Tibial artery (tissue), 4 donors: Measurements from ENCODE around the gene PEX12.
"Not testable (repeated sequence)": the region's sequence is repeated elsewhere in the genome, so short reads cannot be mapped to it uniquely, and the experiment has no call there.

Source experiments
- DNase-seq, 2 donors: peaks; one replicate each; pipeline ENCODE4 v3.0.0-alpha.2; 2019
- H3K27ac ChIP-seq, 2 donors: fragments of 200-600 bp; sonication (generic) in 1 of 2; 1 replicate in 1 of 2; 2 replicates in 1 of 2; pipeline ENCODE4 v1.5.1; 2018 to 2019; ENCODE audit warnings: mild to moderate bottlenecking in 1 of 2
- H3K27me3 ChIP-seq, 2 donors: fragments of 200-600 bp; sonication (generic) in 1 of 2; one replicate each; pipeline versions ENCODE4 v1.5.1 to v1.6.0; 2016 to 2019
- H3K36me3 ChIP-seq, 3 donors: fragments of 200-600 bp; sonication (generic) in 2 of 3; one replicate each; pipeline ENCODE4 v1.5.1; 2016 to 2019; ENCODE audit warnings: mild to moderate bottlenecking in 2 of 3
- H3K4me1 ChIP-seq, 4 donors: fragments of 200-600 bp; sonication (generic) in 2 of 4; 1 replicate in 3 of 4; 2 replicates in 1 of 4; pipeline ENCODE4 v1.5.1; 2016 to 2019
- H3K4me3 ChIP-seq, 2 donors: fragments of 200-600 bp; sonication (generic) in 1 of 2; 1 replicate in 1 of 2; 2 replicates in 1 of 2; pipeline ENCODE4 v1.5.1; 2018 to 2019; ENCODE audit warnings: mild to moderate bottlenecking in 2 of 2
- H3K9me3 ChIP-seq, 3 donors: fragments of 200-600 bp; sonication (generic) in 1 of 3; one replicate each; pipeline ENCODE4 v1.5.1; 2016 to 2019
- CTCF ChIP-seq, 2 experiments: fragments of 200-600 bp in 1 of 2; fragments of 450-650 bp in 1 of 2; IDR thresholded peaks; one replicate each; pipeline ENCODE4 v1.5.1; 2017 to 2019; ENCODE audit warnings: antibody characterized with exemption in 2 of 2, mild to moderate bottlenecking in 1 of 2, moderate library complexity in 1 of 2
- intact Hi-C: fragments of 100-400 bp; cut with DNase I; formaldehyde crosslinking; loops from one replicate; pipeline ENCODE4 v1.15.0; 2023; ENCODE audit warnings: low total_unique reads

Gene PEX12

GRCh38 chr17:35566968-35567367 lies 11.4 kb downstream of the PEX12 start:
- H3K27ac ChIP-seq, result peak overlapping the region; percentile 80 to 89
- peaks cover 0 to 2% of the 10 kb centered on the region in 2 donors for H3K27me3 ChIP-seq
- DNase-seq, result no peak
- no peak for TF ChIP-seq CTCF (IDR thresholded peaks at IDR 0.05)
- intact Hi-C loops, result loop anchor here (10.0 kb wide), 1 partner anchor 322 kb away; the partner anchor contains the start of gene SLFN5
- peak overlapping the region; percentile 62 for H3K4me3 ChIP-seq
- peaks cover 0 to 26% (median 16%) of the 10 kb centered on the region in 4 donors for H3K4me1 ChIP-seq
- H3K36me3 ChIP-seq, result no peaks in the 10 kb centered on the region
- H3K9me3 ChIP-seq, result no peaks in the 10 kb centered on the region

- not testable (repeated sequence) for DNase-seq, H3K36me3 ChIP-seq, H3K27ac ChIP-seq, H3K4me3 ChIP-seq, H3K9me3 ChIP-seq, H3K4me1 ChIP-seq
- intact Hi-C loops, result loop anchor here (10.0 kb wide), 1 partner anchor 318 kb away; the partner anchor contains the start of gene SLFN5
- peaks cover 0 to 12% of the 10 kb centered on the region in 2 donors for H3K27me3 ChIP-seq
Measured at GRCh38 chr17:35563181-35563580, 15.2 kb downstream of the PEX12 start.

- Histone ChIP-seq H3K36me3 (no peaks in the 10 kb centered on the region), H3K4me1 (no peaks in the 10 kb centered on the region), H3K4me3 (no peak within 1 kb of the TSS), H3K27me3 (peaks cover 0 to 17% of the 10 kb centered on the region in 2 donors), H3K27ac (no peak within 1 kb of the TSS), H3K9me3 (no peaks in the 10 kb centered on the region)
- intact Hi-C loops, result loop anchor here (10.0 kb wide), 1 partner anchor 316 kb away; the partner anchor contains the start of gene SLFN5
- TF ChIP-seq CTCF (IDR thresholded peaks at IDR 0.05), result no peak
- no peak for DNase-seq
Measured at GRCh38 chr17:35560703-35561102, 17.7 kb downstream of the PEX12 start, which contains the start of gene SLFN14. SLFN14 (minus strand) TSS chr17:35560819; CDS start chr17:35558062, 2,757 bp downstream.

GRCh38 chr17:35559495-35560210 lies 18.7 kb downstream of the PEX12 start:
- Histone ChIP-seq H3K27me3 (peaks cover 0 to 17% of the 10 kb centered on the region in 2 donors), H3K27ac (no peak overlapping the region), H3K36me3 (no peaks in the 10 kb centered on the region), H3K4me1 (no peaks in the 10 kb centered on the region), H3K4me3 (no peak overlapping the region), H3K9me3 (no peaks in the 10 kb centered on the region)
- no peak for TF ChIP-seq CTCF (IDR thresholded peaks at IDR 0.05)
- intact Hi-C loops, result loop anchor here (10.0 kb wide), 1 partner anchor 315 kb away; the partner anchor contains the start of gene SLFN5
- DNase-seq, result no peak

GRCh38 chr17:35557353-35557752 lies 21.0 kb downstream of the PEX12 start:
- no peak for TF ChIP-seq CTCF (IDR thresholded peaks at IDR 0.05)
- H3K4me3 ChIP-seq, result no peak overlapping the region
- H3K36me3 ChIP-seq, result no peaks in the 10 kb centered on the region
- intact Hi-C loops, result no loop called here
- no peak for DNase-seq
- no peak overlapping the region for H3K27ac ChIP-seq
- H3K4me1 ChIP-seq, result no peaks in the 10 kb centered on the region
- peaks cover 0 to 20% of the 10 kb centered on the region in 2 donors for H3K27me3 ChIP-seq
- H3K9me3 ChIP-seq, result no peaks in the 10 kb centered on the region

GRCh38 chr17:35555691-35556090 lies 22.7 kb downstream of the PEX12 start:
- TF ChIP-seq CTCF (IDR thresholded peaks at IDR 0.05), result peak in 1 of 2 experiments; percentile 16
- Histone ChIP-seq H3K4me3 (no peak overlapping the region), H3K27ac (no peak overlapping the region), H3K36me3 (no peaks in the 10 kb centered on the region), H3K27me3 (peaks cover 0 to 22% of the 10 kb centered on the region in 2 donors), H3K9me3 (no peaks in the 10 kb centered on the region), H3K4me1 (no peaks in the 10 kb centered on the region)
- intact Hi-C loops, result no loop called here
- DNase-seq, result no peak
